GM23338 (cell line): ENCODE data around the gene NEURL1B. TPM values are rescaled to one million over a fixed set of nuclear protein-coding genes. Genes with fewer than 3 reads are reported as not detected.

Experiments
- ATAC-seq: fragments of 200-7000 bp; cut with Tn5 transposase; 3 replicates; pipeline ENCODE4 v1.9.1; 2020
- DNase-seq: peaks from one replicate; pipeline ENCODE4 v3.0.0-alpha.2; 2015; ENCODE audit warnings: low spot score
- H2AFZ ChIP-seq: fragments of 200-600 bp; sonication (generic); 2 replicates; pipeline ENCODE4 v1.8.0; 2016; ENCODE audit warnings: antibody characterized with exemption, mild to moderate bottlenecking, moderate library complexity
- H3F3A ChIP-seq: fragments of 200-600 bp; sonication (generic); replicated peaks from 2 replicates; pipeline ENCODE4 v1.8.0; 2017; ENCODE audit warnings: antibody characterized with exemption, mixed run types, low read depth
- H3K27ac ChIP-seq: fragments of 200-600 bp; sonication (generic); 2 replicates; pipeline ENCODE4 v1.6.1; 2016; ENCODE audit warnings: low read depth
- H3K27me3 ChIP-seq: fragments of 200-600 bp; sonication (generic); 2 replicates; pipeline ENCODE4 v1.8.0; 2016; ENCODE audit warnings: mild to moderate bottlenecking, mixed run types, moderate library complexity; ENCODE audit not compliant: insufficient read depth
- H3K36me3 ChIP-seq: fragments of 200-600 bp; sonication (generic); 2 replicates; pipeline ENCODE4 v1.8.0; 2016; ENCODE audit warnings: mild to moderate bottlenecking; ENCODE audit not compliant: insufficient read depth
- H3K4me1 ChIP-seq: fragments of 200-600 bp; sonication (generic); 2 replicates; pipeline ENCODE4 v1.8.0; 2016; ENCODE audit warnings: mild to moderate bottlenecking, moderate library complexity; ENCODE audit not compliant: insufficient read depth
- H3K4me2 ChIP-seq: fragments of 200-600 bp; sonication (generic); 2 replicates; pipeline ENCODE4 v1.7.1; 2017; ENCODE audit warnings: mixed run types
- H3K4me3 ChIP-seq: fragments of 200-600 bp; sonication (generic); 2 replicates; pipeline ENCODE4 v1.6.1; 2016; ENCODE audit warnings: mixed run types
- H3K79me2 ChIP-seq: fragments of 200-600 bp; sonication (generic); replicated peaks from 2 replicates; pipeline ENCODE4 v1.8.0; 2017; ENCODE audit warnings: mild to moderate bottlenecking; ENCODE audit not compliant: insufficient read depth
- H3K9me2 ChIP-seq: fragments of 200-600 bp; sonication (generic); 2 replicates; pipeline ENCODE4 v1.8.0; 2017; ENCODE audit not compliant: insufficient read depth
- H4K20me1 ChIP-seq: fragments of 200-600 bp; sonication (generic); replicated peaks from 2 replicates; pipeline ENCODE4 v1.8.0; 2017; ENCODE audit warnings: mild to moderate bottlenecking; ENCODE audit not compliant: insufficient read depth
- H3K27ac Mint-ChIP-seq: 2 replicates; pipeline ENCODE4 v1.8.0; 2020; ENCODE audit warnings: inconsistent platforms, mild to moderate bottlenecking, moderate library complexity, mixed read lengths
- H3K27me3 Mint-ChIP-seq: 3 replicates; pipeline ENCODE4 v1.8.0; 2022; ENCODE audit warnings: low read depth, mild to moderate bottlenecking, moderate library complexity, mixed read lengths, inconsistent platforms; ENCODE audit not compliant: insufficient read depth, poor library complexity
- H3K36me3 Mint-ChIP-seq: 3 replicates; pipeline ENCODE4 v1.8.0; 2021; ENCODE audit warnings: low read depth, mild to moderate bottlenecking, inconsistent platforms, moderate library complexity, mixed read lengths
- H3K4me1 Mint-ChIP-seq: 3 replicates; pipeline ENCODE4 v1.8.0; 2020; ENCODE audit warnings: mild to moderate bottlenecking, inconsistent platforms, mixed read lengths
- H3K4me3 Mint-ChIP-seq: 3 replicates; pipeline ENCODE4 v1.8.0; 2021; ENCODE audit warnings: moderate library complexity, mild to moderate bottlenecking, inconsistent platforms, mixed read lengths
- H3K9me3 Mint-ChIP-seq: 3 replicates; pipeline ENCODE4 v1.8.0; 2020; ENCODE audit warnings: moderate library complexity, mild to moderate bottlenecking, inconsistent platforms, mixed read lengths
- CREB1 ChIP-seq: fragments of 250-450 bp; sonication (Bioruptor Pico); IDR thresholded peaks from 2 replicates; pipeline ENCODE4 v1.5.0; 2020; ENCODE audit warnings: low read depth, mild to moderate bottlenecking, moderate library complexity
- CTCF ChIP-seq, 2 experiments: fragments of 200-600 bp in 1 of 2; sonication (generic) in 1 of 2; conservative IDR thresholded peaks; 2 replicates each; pipeline versions ENCODE4 v1.5.1 to v1.6.1; 2016 to 2017; ENCODE audit warnings: antibody characterized with exemption in 2 of 2, low read depth in 2 of 2, mild to moderate bottlenecking in 2 of 2, moderate library complexity in 1 of 2
- EZH2 ChIP-seq: fragments of 200-600 bp; sonication (generic); IDR thresholded peaks from one replicate; pipeline ENCODE4 v1.8.0; 2017; ENCODE audit warnings: antibody characterized with exemption, mild to moderate bottlenecking, low read depth; ENCODE audit not compliant: unreplicated experiment
- EZH2phosphoT487 ChIP-seq: fragments of 200-600 bp; sonication (generic); IDR thresholded peaks from one replicate; pipeline ENCODE4 v1.8.1; 2018; ENCODE audit warnings: antibody characterized with exemption; ENCODE audit not compliant: unreplicated experiment
- NANOG ChIP-seq: IDR thresholded peaks from 2 replicates; pipeline ENCODE4 v1.6.1; 2016; ENCODE audit warnings: antibody characterized with exemption, borderline replicate concordance
- POLR2AphosphoS5 ChIP-seq: IDR thresholded peaks from 2 replicates; pipeline ENCODE4 v1.6.1; 2016; ENCODE audit warnings: antibody characterized with exemption, low read depth
- ZNF114 ChIP-seq: fragments of 250-450 bp; sonication (Bioruptor Pico); IDR thresholded peaks from 2 replicates; pipeline ENCODE4 v1.5.0; 2020; ENCODE audit warnings: mild to moderate bottlenecking, moderate library complexity
- ZNF331 ChIP-seq: fragments of 250-450 bp; sonication (Bioruptor Pico); IDR thresholded peaks from 2 replicates; pipeline ENCODE4 v1.5.0; 2020; ENCODE audit warnings: low read depth, mild to moderate bottlenecking, moderate library complexity
- ZNF462 ChIP-seq: fragments of 250-450 bp; sonication (Bioruptor Pico); IDR thresholded peaks from 2 replicates; pipeline ENCODE4 v1.5.0; 2020; ENCODE audit warnings: mild to moderate bottlenecking, moderate library complexity
- polyA plus RNA-seq: library from polyadenylated mRNA; unstranded; fragments of >200 nt; fragmentation: Nextera tagmentation; extraction: Ambion mirVana; gene quantifications from 2 replicates; pipeline ENCODE4 v1.2.1, GENCODE V29; 2016
- total RNA-seq: library from RNA; depleted of rRNA; stranded (reverse); fragments of >200 nt; shearing (Covaris generic); gene quantifications from 2 replicates; pipeline ENCODE4 v1.2.3, GENCODE V29; 2014

The NEURL1B gene
- total and polyA plus RNA-seq, 2 experiments from 2014 or later: 1.9 to 13.3 TPM

GRCh38 chr5:172706796-172707195, 65.7 kb downstream of the NEURL1B start:
- H2AFZ ChIP-seq: no peak overlapping the region
- H3K9me2 ChIP-seq: no peaks in the 10 kb centered on the region
- no peaks in the 10 kb centered on the region for H3F3A ChIP-seq
- no peak overlapping the region for H3K4me3 ChIP-seq
- Mint-ChIP-seq H3K27me3 (peaks cover 12% of the 10 kb centered on the region), H3K9me3 (no peaks in the 10 kb centered on the region), H3K36me3 (no peaks in the 10 kb centered on the region), H3K4me3 (no peak overlapping the region), H3K27ac (no peak overlapping the region), H3K4me1 (peaks cover 11% of the 10 kb centered on the region; the same call in 2 of the 3 replicates)
- no peaks in the 10 kb centered on the region for H3K36me3 ChIP-seq
- TF ChIP-seq ZNF114 (no peak), EZH2phosphoT487 (no peak), EZH2 (no peak), ZNF331 (CRISPR knock-in tag) (no peak), CTCF (conservative IDR thresholded peaks at IDR 0.05; ENCODE audit: low read depth in 2 of 2) (no peak), POLR2AphosphoS5 (no peak), CREB1 (CRISPR knock-in tag) (no peak), NANOG (no peak)
- ATAC-seq: no peak
- H4K20me1 ChIP-seq: no peaks in the 10 kb centered on the region
- H3K27ac ChIP-seq: no peak overlapping the region
- no peak overlapping the region for H3K4me2 ChIP-seq
- no peaks in the 10 kb centered on the region for H3K79me2 ChIP-seq
- H3K27me3 ChIP-seq: no peaks in the 10 kb centered on the region; the same call in 1 of the 2 replicates
- peaks cover 3% of the 10 kb centered on the region; the same call in 1 of the 2 replicates for H3K4me1 ChIP-seq
- DNase-seq: no peak

- Histone ChIP-seq H3K27ac (no peak overlapping the region), H3K4me1 (no peaks in the 10 kb centered on the region), H3K79me2 (no peaks in the 10 kb centered on the region), H3K27me3 (no peaks in the 10 kb centered on the region; the same call in 1 of the 2 replicates), H2AFZ (no peak overlapping the region), H3K4me3 (no peak overlapping the region), H3K36me3 (no peaks in the 10 kb centered on the region), H3F3A (no peaks in the 10 kb centered on the region), H3K4me2 (peak overlapping the region; percentile 43; the same call in 1 of the 2 replicates), H3K9me2 (no peaks in the 10 kb centered on the region), H4K20me1 (no peaks in the 10 kb centered on the region)
- Mint-ChIP-seq H3K36me3 (no peaks in the 10 kb centered on the region), H3K27me3 (peaks cover 7% of the 10 kb centered on the region), H3K4me1 (peaks cover 8% of the 10 kb centered on the region; the same call in 2 of the 3 replicates), H3K27ac (no peak overlapping the region), H3K9me3 (no peaks in the 10 kb centered on the region), H3K4me3 (no peak overlapping the region)
- ATAC-seq (peak; percentile 95), DNase-seq (peak; percentile 81)
- TF ChIP-seq ZNF462 (CRISPR knock-in tag): no peak
- peak; percentile 55 to 76 for TF ChIP-seq CTCF (conservative IDR thresholded peaks at IDR 0.05; ENCODE audit: low read depth in 2 of 2)
Measured at GRCh38 chr5:172707285-172708182, 66.5 kb downstream of the NEURL1B start.
